Measurements from ENCODE around the gene RASEF.

GRCh38 chr9:82981552-82981951, 81.4 kb downstream of the RASEF start:
- TF ChIP-seq, protein P1, sequence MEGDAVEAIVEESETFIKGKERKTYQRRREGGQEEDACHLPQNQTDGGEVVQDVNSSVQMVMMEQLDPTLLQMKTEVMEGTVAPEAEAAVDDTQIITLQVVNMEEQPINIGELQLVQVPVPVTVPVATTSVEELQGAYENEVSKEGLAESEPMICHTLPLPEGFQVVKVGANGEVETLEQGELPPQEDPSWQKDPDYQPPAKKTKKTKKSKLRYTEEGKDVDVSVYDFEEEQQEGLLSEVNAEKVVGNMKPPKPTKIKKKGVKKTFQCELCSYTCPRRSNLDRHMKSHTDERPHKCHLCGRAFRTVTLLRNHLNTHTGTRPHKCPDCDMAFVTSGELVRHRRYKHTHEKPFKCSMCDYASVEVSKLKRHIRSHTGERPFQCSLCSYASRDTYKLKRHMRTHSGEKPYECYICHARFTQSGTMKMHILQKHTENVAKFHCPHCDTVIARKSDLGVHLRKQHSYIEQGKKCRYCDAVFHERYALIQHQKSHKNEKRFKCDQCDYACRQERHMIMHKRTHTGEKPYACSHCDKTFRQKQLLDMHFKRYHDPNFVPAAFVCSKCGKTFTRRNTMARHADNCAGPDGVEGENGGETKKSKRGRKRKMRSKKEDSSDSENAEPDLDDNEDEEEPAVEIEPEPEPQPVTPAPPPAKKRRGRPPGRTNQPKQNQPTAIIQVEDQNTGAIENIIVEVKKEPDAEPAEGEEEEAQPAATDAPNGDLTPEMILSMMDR (IDR thresholded peaks at IDR 0.05 in 4 of 5, conservative IDR thresholded peaks at IDR 0.05 in 1 of 5): no peak
- TF ChIP-seq POLR2A (IDR thresholded peaks at IDR 0.05): no peak
